SU-DHL-6 (cell line): ENCODE results near the gene PRR9.

Experiments used
- CTCF ChIP-seq: fragments of 200-600 bp; sonication (generic); IDR thresholded peaks from one replicate; pipeline ENCODE4 v1.5.1; 2017; ENCODE audit warnings: antibody characterized with exemption, mild to moderate bottlenecking, low read length, moderate library complexity; ENCODE audit not compliant: insufficient read depth, poor library complexity, severe bottlenecking
- EZH2phosphoT487 ChIP-seq: fragments of 200-600 bp; sonication (generic), shearing (Covaris generic); conservative IDR thresholded peaks from 2 replicates; pipeline ENCODE4 v1.6.1; 2018; ENCODE audit warnings: mild to moderate bottlenecking, antibody characterized with exemption, low read length, moderate library complexity, mixed read lengths

- TF ChIP-seq CTCF (no peak), EZH2phosphoT487 (no peak)
Measured at GRCh38 chr1:153262070-153262366, 44.6 kb downstream of the PRR9 start.
